Right ventricle myocardium superior (tissue), 1 donor: ENCODE measurements around the gene TMEM123. TPM values are rescaled to one million over a fixed set of nuclear protein-coding genes. Genes with fewer than 3 reads are reported as not detected.
"Not testable (repeated sequence)": the region's sequence is repeated elsewhere in the genome, so short reads cannot be mapped to it uniquely, and the experiment has no call there.

Experiments used
- ATAC-seq: fragments of 200-7000 bp; cut with Tn5 transposase; one replicate; pipeline ENCODE4 v1.9.1; 2020; ENCODE audit warnings: mild to moderate bottlenecking; ENCODE audit not compliant: poor library complexity
- DNase-seq: peaks from one replicate; pipeline ENCODE4 v3.0.0-alpha.2; 2020
- intact Hi-C: fragments of 100-400 bp; cut with DNase I; formaldehyde crosslinking; loops from one replicate; pipeline ENCODE4 v1.11.2; 2022
- total RNA-seq: library from RNA; stranded (reverse); fragmentation: NEBNext Ultra II Directional; extraction: Animal tissue kit (Norgen Biotek cat#: 25700); gene quantifications from one replicate; pipeline ENCODE4 v1.2.1, GENCODE V29; 2021
- donor health status: DM: no; HTN: yes; CAD: no; lungs with severe emphysema.

Gene TMEM123
- total RNA-seq, 1 donor from 2014 or later: 63.0 TPM

GRCh38 chr11:102432560-102432959 is 20.0 kb downstream of the TMEM123 start:
- intact Hi-C loops: not testable (repeated sequence)

GRCh38 chr11:102431404-102431803 is 21.2 kb downstream of the TMEM123 start:
- ATAC-seq (no peak), DNase-seq (no peak)
- intact Hi-C loops: no loop called here

More at GRCh38 chr11:102432560-102432959, 20.0 kb downstream of the TMEM123 start:
- not testable (repeated sequence) for ATAC-seq, DNase-seq

GRCh38 chr11:102430158-102430836 is 22.3 kb downstream of the TMEM123 start:
- no peak for ATAC-seq
- intact Hi-C loops: no loop called here
- no peak for DNase-seq

DNA sequence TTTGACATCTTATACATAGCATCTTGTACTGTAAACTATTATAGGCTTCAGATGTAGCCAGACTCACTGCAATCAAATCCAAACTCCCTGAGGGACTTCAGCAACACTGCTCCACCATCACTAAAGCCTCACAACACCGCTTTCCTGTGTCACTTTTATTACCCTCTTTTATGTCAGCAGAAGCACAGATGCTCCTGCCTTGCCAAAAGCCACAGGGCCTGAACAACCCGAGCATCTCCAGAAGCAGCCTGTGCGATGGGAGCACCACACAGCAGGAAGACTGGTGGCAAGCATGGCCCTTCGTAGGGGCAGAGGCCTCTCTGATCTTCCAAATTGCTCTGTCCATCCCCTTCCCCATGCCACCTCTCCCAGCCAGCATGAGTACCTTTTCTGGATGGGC is 22.9 kb downstream of the TMEM123 start:
- no peak for DNase-seq
- intact Hi-C loops: no loop called here
- no peak for ATAC-seq

DNA sequence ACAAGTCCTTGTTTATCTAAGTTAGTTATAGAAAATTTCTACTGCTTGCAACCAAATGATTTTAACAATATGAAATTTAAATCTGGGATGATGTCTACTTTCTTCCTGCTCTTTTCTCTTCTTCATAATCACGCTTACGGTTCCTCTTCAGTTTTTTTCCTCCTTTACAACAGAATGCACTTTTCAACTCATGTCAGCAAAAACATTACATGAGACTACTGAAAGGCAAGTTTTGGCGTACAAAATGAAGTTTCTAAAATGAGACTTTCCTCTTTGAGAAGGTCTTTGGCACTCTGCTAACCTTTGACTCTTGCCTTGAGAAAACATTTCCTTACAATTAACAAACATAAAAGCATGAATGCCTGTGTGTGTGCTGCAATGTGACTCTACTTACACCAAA is 23.3 kb downstream of the TMEM123 start:
- no peak for ATAC-seq

DNA sequence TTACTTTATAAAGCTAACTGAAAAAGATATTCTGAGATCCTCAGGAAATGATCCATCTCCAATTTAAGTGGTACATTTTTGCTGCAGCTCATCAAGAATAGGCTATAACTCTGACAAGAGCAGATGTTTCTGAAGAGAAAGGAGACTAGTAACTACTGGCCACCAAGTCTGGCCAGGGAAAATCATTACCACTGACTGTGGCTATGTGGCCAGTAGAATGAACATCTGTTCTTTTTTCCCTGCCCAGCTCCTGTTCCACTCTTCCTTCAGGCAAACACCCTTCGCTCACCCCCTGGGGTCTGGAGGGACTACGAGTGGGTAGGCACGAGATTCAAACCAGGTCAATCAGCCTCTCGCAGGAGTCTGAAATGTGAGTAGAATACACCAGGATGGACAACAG is 23.9 kb downstream of the TMEM123 start:
- intact Hi-C loops: no loop called here
- no peak for DNase-seq
- no peak for ATAC-seq

More for the DNA sequence above, 23.3 kb downstream of the TMEM123 start:
- intact Hi-C loops: no loop called here
- DNase-seq: no peak

DNA sequence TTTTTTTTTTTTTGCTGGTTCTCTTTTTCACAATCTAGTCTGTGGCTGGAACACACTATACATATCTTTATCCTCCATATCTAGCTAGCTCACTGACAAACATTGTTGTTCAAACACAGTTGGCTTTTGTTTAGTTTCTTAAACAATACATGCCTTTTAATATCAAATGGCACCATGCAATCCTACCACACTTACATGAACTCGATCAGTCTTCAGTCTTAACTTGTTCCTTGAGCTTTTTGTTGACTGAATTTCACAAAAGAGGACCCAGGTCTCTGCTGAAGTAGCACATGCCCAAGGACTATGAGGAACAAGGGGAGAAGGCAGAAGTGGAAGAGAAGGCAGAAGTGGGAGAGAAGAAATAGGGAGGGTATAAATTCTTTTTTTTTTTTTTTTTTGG is 25.5 kb downstream of the TMEM123 start:
- no peak for DNase-seq
- no peak for ATAC-seq
- intact Hi-C loops: no loop called here

DNA sequence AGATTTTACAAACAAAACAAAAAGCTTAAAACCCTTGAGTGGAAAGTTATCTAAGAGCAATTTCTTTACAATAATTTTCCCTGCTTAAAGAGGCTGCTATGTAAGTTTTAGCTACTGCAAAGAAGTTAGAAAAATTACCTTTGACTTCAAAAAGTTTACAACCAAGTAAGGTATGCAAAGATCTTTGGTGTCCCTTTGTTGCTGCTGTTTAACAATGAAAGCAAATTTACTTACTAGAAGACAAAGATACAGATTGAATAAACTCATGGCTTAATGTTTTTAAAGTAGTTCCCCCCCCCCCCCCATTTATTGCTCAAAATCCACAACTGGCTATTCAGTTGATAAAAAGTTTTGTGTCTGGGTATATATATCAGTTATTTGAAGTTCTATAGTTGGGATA is 26.0 kb downstream of the TMEM123 start:
- ATAC-seq: no peak
- no peak for DNase-seq
- intact Hi-C loops: no loop called here

GRCh38 chr11:102426000-102426399 is 26.6 kb downstream of the TMEM123 start:
- DNase-seq (no peak), ATAC-seq (no peak)
- intact Hi-C loops: no loop called here

DNA sequence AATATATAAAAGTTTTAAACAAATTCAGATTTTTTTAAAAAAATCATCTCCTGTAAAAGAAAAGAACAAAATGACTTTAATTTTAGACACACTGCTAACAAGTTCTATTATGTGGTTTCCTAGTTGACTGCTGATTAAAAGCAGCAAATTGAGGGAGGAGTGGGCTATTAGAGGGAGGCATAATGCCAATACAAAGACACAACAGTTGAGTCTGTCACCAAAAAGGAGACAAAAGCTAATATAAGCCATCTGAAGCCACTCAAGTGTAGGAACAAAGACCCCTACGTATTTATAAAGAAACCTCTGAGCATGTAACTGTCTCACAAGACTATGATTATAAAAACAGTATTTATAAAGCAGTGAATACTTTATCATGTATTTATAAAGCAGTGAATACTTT is 28.6 kb downstream of the TMEM123 start:
- intact Hi-C loops: no loop called here
- DNase-seq (no peak), ATAC-seq (no peak)

DNA sequence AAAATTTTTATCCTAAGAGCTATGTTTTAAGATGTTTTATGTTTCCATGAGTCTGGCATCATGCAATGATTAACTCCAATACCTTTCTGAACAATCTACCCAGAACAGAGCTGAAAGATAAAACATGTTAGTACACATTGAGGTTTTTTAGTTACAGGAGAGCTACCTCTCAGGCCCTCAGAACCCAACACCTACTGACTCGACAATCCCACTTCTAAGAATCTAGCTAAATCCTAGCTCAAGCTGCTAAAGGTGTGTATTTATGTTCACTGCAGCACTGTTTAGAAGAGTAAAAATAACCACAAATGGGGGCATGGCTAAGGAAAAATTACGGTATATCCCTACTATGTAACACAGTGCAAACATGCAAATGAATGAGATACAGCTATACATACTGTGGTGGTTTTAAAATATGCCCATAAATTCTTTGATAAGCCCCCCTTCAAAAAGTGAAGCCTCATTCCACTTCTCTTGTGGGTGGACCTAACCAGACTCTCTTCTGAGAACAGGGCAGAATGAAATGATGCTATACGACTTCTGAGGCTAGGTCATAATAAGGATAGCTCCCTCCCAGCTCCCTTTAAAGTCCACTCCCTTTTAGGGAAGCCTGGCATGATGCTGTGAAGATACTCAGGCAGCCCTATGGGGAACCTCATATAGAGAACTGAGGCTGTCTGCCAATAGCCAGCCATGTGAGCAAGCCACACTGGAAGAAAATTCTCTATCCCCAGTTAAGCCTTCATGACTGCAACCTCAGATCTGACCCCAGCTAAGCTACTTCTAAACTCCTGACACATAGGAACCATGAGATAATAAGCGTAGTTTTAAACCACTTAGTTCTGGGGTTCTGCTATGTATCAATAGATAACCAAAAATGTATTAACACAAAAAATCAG is 29.5 kb downstream of the TMEM123 start:
- intact Hi-C loops: no loop called here
- DNase-seq: no peak
- no peak for ATAC-seq

DNA sequence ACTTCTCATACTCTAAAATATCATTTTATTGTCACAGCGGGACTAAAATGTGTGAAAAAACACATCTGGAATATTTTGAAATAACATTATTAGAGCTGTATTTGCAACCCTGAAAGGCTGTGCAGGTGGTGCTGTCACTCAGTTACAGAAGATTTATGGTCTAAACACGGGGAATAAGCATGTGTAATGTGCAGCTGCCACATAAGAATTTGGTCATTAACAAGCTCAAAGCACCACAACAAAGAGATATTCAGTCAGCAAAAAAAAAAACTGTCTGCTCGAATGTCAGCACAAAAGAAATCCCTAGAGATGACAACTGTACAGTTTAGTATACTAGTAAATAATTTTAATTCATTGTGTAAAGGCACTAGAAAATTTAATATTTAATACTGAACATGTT is 31.3 kb downstream of the TMEM123 start:
- ATAC-seq: no peak

DNA sequence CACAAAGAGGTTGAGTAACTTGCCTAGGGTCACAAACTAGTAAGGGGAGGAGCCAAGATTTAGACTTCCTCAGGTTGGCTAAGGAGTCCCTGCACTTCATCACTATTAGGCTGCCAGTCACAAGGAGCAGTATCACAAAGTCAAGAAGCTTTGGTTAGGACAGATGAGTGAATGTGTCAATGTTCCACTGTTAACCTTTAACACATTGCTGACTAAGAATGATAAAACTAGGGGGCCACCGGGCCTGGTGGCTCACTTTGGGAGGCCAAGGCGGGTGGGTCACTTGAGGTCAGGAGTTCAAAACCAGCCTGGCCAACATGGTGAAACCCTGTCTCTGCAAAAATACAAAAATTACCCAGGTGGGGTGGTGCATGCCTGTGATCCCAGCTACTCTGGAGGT is 32.0 kb downstream of the TMEM123 start:
- DNase-seq (no peak), ATAC-seq (no peak)
- intact Hi-C loops: no loop called here

More for the DNA sequence above, 31.3 kb downstream of the TMEM123 start:
- intact Hi-C loops: no loop called here
- DNase-seq: no peak

GRCh38 chr11:102419181-102419580 is 33.4 kb downstream of the TMEM123 start:
- intact Hi-C loops: no loop called here
- ATAC-seq: no peak
- DNase-seq: no peak

DNA sequence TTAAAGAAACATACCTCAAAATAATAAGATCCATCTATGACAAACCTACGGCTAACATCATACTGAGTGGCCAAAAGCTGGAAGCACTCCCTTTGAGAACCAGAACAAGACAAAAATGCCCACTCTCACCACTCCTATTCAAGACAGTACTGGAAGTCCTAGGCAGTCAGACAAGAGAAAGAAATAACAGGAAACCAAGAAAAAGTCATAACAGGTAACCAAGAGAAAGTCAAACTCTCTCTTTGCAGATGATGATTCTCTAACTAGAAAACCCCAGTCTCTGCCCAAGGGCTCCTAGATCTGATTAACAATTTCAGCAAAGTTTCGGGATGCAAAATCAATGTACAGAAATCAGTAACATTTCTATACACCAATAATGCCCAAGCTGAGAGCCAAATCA is 35.6 kb downstream of the TMEM123 start:
- intact Hi-C loops: no loop called here
- no peak for ATAC-seq
- no peak for DNase-seq

DNA sequence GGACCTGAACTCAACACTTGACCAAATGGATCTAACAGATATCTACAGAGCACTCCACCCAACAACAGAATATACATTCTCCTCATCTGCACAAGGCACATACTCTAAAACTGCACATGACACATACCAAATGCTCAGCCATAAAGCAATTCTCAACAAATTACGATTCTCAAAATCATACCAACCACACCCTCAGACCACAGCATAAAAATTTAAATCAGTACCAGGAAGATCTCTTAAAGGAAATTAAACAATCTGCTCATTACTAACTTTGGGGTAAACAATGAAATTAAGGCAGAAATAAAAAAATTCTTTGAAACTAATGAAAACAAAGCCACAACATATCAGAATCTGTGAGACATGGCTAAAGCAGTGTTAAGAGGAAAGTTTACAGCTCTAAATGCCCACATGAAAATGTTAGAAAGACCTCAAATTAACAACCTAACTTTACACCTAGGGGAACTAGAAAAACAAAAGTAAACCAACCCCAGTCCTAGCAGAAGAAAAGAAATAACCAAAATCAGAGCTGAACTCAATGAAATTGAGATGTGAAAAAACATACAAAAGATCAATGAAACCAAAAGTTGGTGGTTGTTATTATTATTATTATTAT is 37.2 kb downstream of the TMEM123 start:
- DNase-seq: no peak
- no peak for ATAC-seq
- intact Hi-C loops: no loop called here

DNA sequence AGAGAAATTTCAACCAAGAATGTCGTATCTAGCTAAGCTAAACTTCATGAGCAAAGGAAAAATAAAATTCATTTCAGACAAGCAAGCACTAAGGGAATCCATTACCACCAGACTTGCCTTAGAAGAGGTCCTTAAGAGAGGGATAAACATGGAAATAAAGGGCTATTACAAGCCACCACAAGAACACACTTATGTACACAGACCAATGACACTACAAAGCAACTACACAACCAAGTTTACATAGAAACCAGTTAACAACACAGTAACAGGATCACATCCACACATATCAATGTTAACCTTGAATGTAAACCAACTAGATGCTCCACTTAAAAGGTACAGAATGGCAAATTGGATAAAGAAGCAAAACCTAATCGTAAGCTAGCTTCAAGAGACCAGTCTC is 38.0 kb downstream of the TMEM123 start:
- intact Hi-C loops: no loop called here
- no peak for DNase-seq
- ATAC-seq: no peak

DNA sequence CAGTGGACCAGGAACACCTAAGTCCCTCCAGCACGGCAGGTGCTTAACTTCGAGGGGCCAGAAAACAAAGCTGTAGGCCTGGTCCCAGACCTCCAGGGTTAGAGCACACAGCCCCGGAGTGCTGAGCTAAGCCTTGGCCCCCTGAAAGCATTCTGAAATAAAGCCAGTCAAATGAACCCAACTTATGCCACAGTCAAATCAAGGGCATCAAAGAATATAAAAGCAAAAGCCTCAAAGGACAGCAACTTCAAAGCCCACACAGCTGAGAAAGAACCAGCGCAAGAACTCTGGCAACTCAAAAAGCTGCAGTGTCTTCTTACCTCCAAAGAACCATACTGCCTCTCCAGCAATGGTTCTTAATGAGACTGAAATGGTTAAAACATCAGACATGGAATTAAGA is 39.1 kb downstream of the TMEM123 start:
- intact Hi-C loops: no loop called here
- ATAC-seq (no peak), DNase-seq (no peak)

DNA sequence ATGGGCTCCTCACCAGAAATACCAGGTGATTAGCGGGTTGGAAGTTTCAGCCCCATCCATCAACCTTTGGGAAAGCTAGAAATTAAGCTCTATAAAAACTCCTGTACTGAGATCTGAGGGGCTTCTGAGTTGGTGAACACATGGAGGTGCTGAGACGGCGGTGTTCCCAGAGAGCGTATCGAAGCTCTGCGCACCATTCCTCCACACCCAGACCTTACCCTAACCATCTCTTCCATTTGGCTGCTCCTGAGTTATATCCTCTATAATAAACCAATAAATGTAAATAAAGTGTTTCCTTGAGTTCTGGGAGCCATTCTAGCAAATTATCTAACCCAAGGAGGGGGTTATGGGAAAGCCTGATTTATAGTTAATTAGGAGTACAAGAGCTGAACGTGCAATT is 41.4 kb downstream of the TMEM123 start:
- DNase-seq (no peak), ATAC-seq (no peak)
- intact Hi-C loops: no loop called here

- intact Hi-C loops: no loop called here
- DNase-seq (no peak), ATAC-seq (peak; percentile 48)
Observed at GRCh38 chr11:102410382-102410784, 42.2 kb downstream of the TMEM123 start.
